Karpas-422 (cell line): Measurements from ENCODE around the gene HIP1. TPM values are rescaled to one million over a fixed set of nuclear protein-coding genes. Genes with fewer than 3 reads are reported as not detected.

Source experiments
- DNase-seq: peaks from one replicate; pipeline ENCODE4 v3.0.0-alpha.2; 2015
- H2AFZ ChIP-seq: fragments of 200-600 bp; sonication (generic); 2 replicates; pipeline ENCODE4 v1.6.1; 2014; ENCODE audit warnings: antibody characterized with exemption, low read length, mixed read lengths
- H3K27ac ChIP-seq: fragments of 200-600 bp; sonication (generic); 2 replicates; pipeline ENCODE4 v1.5.1; 2014; ENCODE audit warnings: mild to moderate bottlenecking, low read length, moderate library complexity
- H3K27me3 ChIP-seq: fragments of 200-600 bp; sonication (generic); 2 replicates; pipeline ENCODE4 v1.6.1; 2014; ENCODE audit warnings: low read length, mixed read lengths
- H3K36me3 ChIP-seq: fragments of 200-600 bp; sonication (generic); 2 replicates; pipeline ENCODE4 v1.6.1; 2014; ENCODE audit warnings: low read length, mixed read lengths; ENCODE audit not compliant: insufficient read depth
- H3K4me1 ChIP-seq: fragments of 200-600 bp; sonication (generic); 2 replicates; pipeline ENCODE4 v1.6.1; 2014; ENCODE audit warnings: mild to moderate bottlenecking, low read length, mixed read lengths
- H3K4me2 ChIP-seq: fragments of 200-600 bp; sonication (generic); 2 replicates; pipeline ENCODE4 v1.6.1; 2014; ENCODE audit warnings: low read length, low read depth, mild to moderate bottlenecking; ENCODE audit not compliant: poor library complexity, severe bottlenecking
- H3K4me3 ChIP-seq: fragments of 200-600 bp; sonication (generic); 2 replicates; pipeline ENCODE4 v1.5.1; 2014; ENCODE audit warnings: mild to moderate bottlenecking, antibody characterized with exemption, low read length, mixed read lengths
- H3K79me2 ChIP-seq: fragments of 200-600 bp; sonication (generic); 2 replicates; pipeline ENCODE4 v1.6.1; 2014; ENCODE audit warnings: mild to moderate bottlenecking, low read length, mixed read lengths
- H3K9ac ChIP-seq: fragments of 200-600 bp; sonication (generic); 2 replicates; pipeline ENCODE4 v1.6.0; 2014; ENCODE audit warnings: low read length
- H3K9me2 ChIP-seq: fragments of 200-600 bp; sonication (generic), shearing (Covaris generic); replicated peaks from 2 replicates; pipeline ENCODE4 v1.6.0; 2014; ENCODE audit warnings: mild to moderate bottlenecking, low read length, moderate library complexity; ENCODE audit not compliant: insufficient read depth
- H3K9me3 ChIP-seq: fragments of 300-700, 200-600 bp; sonication (generic); 2 replicates; pipeline ENCODE4 v1.6.1; 2014; ENCODE audit warnings: low read length, mixed read lengths
- H4K20me1 ChIP-seq: fragments of 200-600 bp; sonication (generic); 2 replicates; pipeline ENCODE4 v1.6.1; 2014; ENCODE audit warnings: mild to moderate bottlenecking, antibody characterized with exemption, low read length, low read depth; ENCODE audit not compliant: insufficient read depth
- total RNA-seq: library from RNA; depleted of rRNA; stranded (reverse); fragments of >200 nt; shearing (Covaris generic); gene quantifications from 2 replicates; pipeline ENCODE4 v1.2.3, GENCODE V29; 2014; ENCODE audit warnings: low replicate concordance

The HIP1 gene
- total RNA-seq, 1 experiment from 2014 or later = 0.34 TPM

GRCh38 chr7:75756206-75756990 lies 17.7 kb upstream of the HIP1 start:
- H3K4me2 ChIP-seq = no peak overlapping the region
- no peaks in the 10 kb centered on the region for H3K27me3 ChIP-seq
- no peaks in the 10 kb centered on the region for H3K36me3 ChIP-seq
- no peaks in the 10 kb centered on the region for H3K9me2 ChIP-seq
- H3K4me3 ChIP-seq = no peak overlapping the region
- no peaks in the 10 kb centered on the region for H3K4me1 ChIP-seq
- no peak overlapping the region for H2AFZ ChIP-seq
- H3K79me2 ChIP-seq = no peaks in the 10 kb centered on the region
- no peak overlapping the region for H3K9ac ChIP-seq
- DNase-seq = no peak
- H3K27ac ChIP-seq = no peak overlapping the region
- no peaks in the 10 kb centered on the region for H4K20me1 ChIP-seq
- no peaks in the 10 kb centered on the region for H3K9me3 ChIP-seq

- Histone ChIP-seq H4K20me1 (no peaks in the 10 kb centered on the region), H3K9ac (no peak overlapping the region), H3K79me2 (no peaks in the 10 kb centered on the region), H3K9me2 (no peaks in the 10 kb centered on the region), H3K36me3 (no peaks in the 10 kb centered on the region), H3K4me1 (peaks cover 25% of the 10 kb centered on the region), H3K9me3 (no peaks in the 10 kb centered on the region), H3K4me3 (no peak overlapping the region), H2AFZ (no peak overlapping the region), H3K27ac (no peak overlapping the region), H3K4me2 (no peak overlapping the region), H3K27me3 (no peaks in the 10 kb centered on the region)
- no peak for DNase-seq
These were observed 4.7 kb upstream of the HIP1 start for GRCh38 chr7:75743455-75743859.

- Histone ChIP-seq H4K20me1 (no peaks in the 10 kb centered on the region), H3K9ac (peak overlapping the region; percentile 13), H3K4me3 (peak overlapping the region; percentile 56), H3K27me3 (no peaks in the 10 kb centered on the region), H3K79me2 (no peaks in the 10 kb centered on the region), H3K9me2 (no peaks in the 10 kb centered on the region), H3K9me3 (no peaks in the 10 kb centered on the region), H3K36me3 (no peaks in the 10 kb centered on the region), H2AFZ (no peak overlapping the region), H3K27ac (no peak overlapping the region), H3K4me1 (peaks cover 31% of the 10 kb centered on the region), H3K4me2 (peak overlapping the region; percentile 72)
- peak; percentile 87 for DNase-seq
These were observed 2.2 kb upstream of the HIP1 start for GRCh38 chr7:75740846-75741497.

DNA sequence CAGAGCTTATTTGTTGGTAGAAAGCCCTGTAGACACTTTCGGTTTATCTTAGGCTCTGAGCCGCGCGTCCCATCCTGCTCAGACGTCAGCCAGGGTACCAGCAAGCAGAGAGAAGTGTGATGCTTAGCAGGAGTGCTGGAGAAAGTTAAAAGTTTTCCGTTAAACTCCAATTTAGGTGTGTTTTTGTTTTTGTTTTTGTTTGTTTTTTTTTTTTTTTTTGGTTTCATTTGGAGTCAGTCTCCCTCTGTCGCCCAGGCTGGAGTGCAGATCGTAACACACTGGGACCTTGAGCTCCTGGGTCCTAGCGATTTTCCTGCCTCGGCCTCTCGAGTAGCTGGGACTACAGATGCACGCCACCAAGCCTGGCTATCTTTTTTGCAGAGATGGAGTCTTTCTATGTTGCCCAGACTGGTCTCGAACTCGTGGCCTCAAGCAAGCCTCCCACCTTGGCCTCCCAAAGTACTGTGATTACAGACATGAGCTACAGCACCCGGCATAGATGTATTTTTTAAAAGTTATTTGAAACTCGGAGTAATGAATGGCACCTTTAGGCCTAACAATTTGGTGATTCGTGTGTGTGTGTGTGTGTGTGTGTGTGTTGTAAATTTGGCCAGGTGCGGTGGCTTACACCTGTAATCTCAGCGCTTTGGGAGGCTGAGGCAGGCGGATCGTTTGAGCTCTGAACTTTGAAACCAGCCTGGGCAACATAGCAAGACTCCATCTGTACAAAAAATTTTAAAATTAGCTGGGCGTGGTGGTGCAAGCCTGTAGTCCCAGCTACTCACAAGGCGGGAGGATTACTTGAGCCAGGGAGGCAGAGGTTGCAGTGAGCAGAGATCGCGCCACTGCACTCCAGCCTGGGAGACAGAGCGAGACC lies 1.3 kb upstream of the HIP1 start:
- Histone ChIP-seq H3K9ac (peak overlapping the region; percentile 73), H3K4me1 (peaks cover 31% of the 10 kb centered on the region), H3K79me2 (no peaks in the 10 kb centered on the region), H2AFZ (peak overlapping the region; percentile 82), H3K27ac (no peak overlapping the region), H3K36me3 (no peaks in the 10 kb centered on the region), H3K9me3 (no peaks in the 10 kb centered on the region), H3K4me3 (peak overlapping the region; percentile 77), H3K9me2 (no peaks in the 10 kb centered on the region), H4K20me1 (no peaks in the 10 kb centered on the region), H3K4me2 (peak overlapping the region; percentile 86), H3K27me3 (no peaks in the 10 kb centered on the region)
- DNase-seq = peak; percentile 44

- Histone ChIP-seq H3K4me1 (peaks cover 31% of the 10 kb centered on the region), H3K79me2 (no peaks in the 10 kb centered on the region), H3K27ac (no peak overlapping the region), H3K36me3 (no peaks in the 10 kb centered on the region), H4K20me1 (no peaks in the 10 kb centered on the region), H3K9me2 (no peaks in the 10 kb centered on the region), H3K4me2 (peak overlapping the region; percentile 93), H2AFZ (peak overlapping the region; percentile 98), H3K4me3 (peak overlapping the region; percentile 77), H3K27me3 (no peaks in the 10 kb centered on the region), H3K9ac (peak overlapping the region; percentile 77), H3K9me3 (no peaks in the 10 kb centered on the region)
- DNase-seq = peak; percentile 99
These were observed 444 bp upstream of the HIP1 start for GRCh38 chr7:75738975-75739795.

DNA sequence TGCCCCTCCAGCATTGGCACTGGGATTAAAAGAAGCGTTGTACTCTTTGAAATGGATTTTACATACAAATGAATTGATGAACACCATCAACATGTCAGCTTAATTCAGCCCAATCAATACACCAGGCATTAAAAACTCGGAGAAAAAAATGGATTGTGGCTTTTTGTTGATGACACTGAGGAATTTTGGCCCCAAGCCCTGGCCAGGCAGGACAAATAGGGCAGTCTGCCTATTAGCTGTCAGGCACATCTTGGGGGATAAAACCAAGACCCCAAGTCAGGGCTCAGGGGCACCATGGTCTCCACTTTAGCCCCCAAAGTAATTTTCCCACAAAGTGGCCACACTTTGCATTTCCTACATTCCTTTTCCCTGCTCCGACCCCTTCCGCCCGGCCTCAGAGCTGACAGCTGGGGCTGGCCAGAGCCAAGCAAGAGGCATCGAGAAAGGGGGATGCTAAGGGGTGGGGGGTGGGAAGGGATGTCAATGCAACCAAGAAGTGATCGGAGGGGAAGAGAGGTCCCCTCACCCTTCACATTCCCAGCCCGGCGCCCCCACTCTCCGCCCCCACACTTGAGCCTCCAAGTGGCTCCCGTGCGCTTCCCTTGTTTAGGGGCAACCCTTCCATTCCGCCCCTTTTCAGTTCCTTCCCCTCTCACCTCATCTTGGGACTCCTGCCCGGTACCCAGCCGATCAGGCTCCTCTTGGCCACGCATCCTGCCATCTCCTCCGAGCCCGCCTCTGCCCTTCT lies 711 bp downstream of the HIP1 start:
- H2AFZ ChIP-seq = peak overlapping the region; percentile 98
- no peaks in the 10 kb centered on the region for H4K20me1 ChIP-seq
- peak overlapping the region; percentile 93 for H3K4me2 ChIP-seq
- no peak for DNase-seq
- H3K4me1 ChIP-seq = peaks cover 31% of the 10 kb centered on the region
- no peaks in the 10 kb centered on the region for H3K79me2 ChIP-seq
- no peak overlapping the region for H3K27ac ChIP-seq
- H3K9me3 ChIP-seq = no peaks in the 10 kb centered on the region
- H3K36me3 ChIP-seq = no peaks in the 10 kb centered on the region
- peak overlapping the region; percentile 77 for H3K9ac ChIP-seq
- peak overlapping the region; percentile 76 for H3K4me3 ChIP-seq
- H3K27me3 ChIP-seq = no peaks in the 10 kb centered on the region
- no peaks in the 10 kb centered on the region for H3K9me2 ChIP-seq

- Histone ChIP-seq H3K4me2 (no peak overlapping the region), H3K4me1 (peaks cover 22% of the 10 kb centered on the region)
These were observed 3.0 kb downstream of the HIP1 start for GRCh38 chr7:75735581-75736350.

More at GRCh38 chr7:75735581-75736350, 3.0 kb downstream of the HIP1 start:
- no peak overlapping the region for H3K4me3 ChIP-seq
- no peak overlapping the region for H3K9ac ChIP-seq
- no peaks in the 10 kb centered on the region for H4K20me1 ChIP-seq
- H3K9me2 ChIP-seq = no peaks in the 10 kb centered on the region
- DNase-seq = no peak
- H3K36me3 ChIP-seq = no peaks in the 10 kb centered on the region
- H3K9me3 ChIP-seq = no peaks in the 10 kb centered on the region
- no peak overlapping the region for H3K27ac ChIP-seq
- no peaks in the 10 kb centered on the region for H3K27me3 ChIP-seq
- H2AFZ ChIP-seq = no peak overlapping the region
- no peaks in the 10 kb centered on the region for H3K79me2 ChIP-seq
